Raji (cell line): Measurements from ENCODE around the gene PRKG1.

Source experiments
- POLR2A ChIP-seq: IDR thresholded peaks from 2 replicates; pipeline ENCODE4 v1.6.1; 2011; ENCODE audit warnings: low read depth, low read length, control low read depth; ENCODE audit not compliant: insufficient read depth

Gene PRKG1

DNA sequence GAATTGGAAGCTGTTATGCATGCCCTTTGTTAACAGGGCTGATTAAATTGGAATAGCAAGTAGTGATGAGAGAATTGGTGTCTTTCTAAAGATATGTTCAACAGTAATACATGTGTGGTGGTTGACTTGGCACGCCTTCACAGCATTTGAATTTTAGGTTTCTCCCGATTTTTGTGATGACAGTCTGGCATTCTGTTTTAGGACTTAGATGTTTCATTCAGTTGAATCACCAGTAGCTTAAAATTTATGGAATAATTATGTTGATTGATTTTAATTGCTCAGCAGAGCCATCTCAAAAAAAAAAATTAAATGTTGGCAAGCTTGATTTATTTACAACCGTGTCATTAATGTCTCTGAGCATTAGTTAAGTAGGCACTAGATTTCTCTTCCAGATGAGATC is 405.4 kb downstream of the PRKG1 start:
- TF ChIP-seq POLR2A, result no peak

DNA sequence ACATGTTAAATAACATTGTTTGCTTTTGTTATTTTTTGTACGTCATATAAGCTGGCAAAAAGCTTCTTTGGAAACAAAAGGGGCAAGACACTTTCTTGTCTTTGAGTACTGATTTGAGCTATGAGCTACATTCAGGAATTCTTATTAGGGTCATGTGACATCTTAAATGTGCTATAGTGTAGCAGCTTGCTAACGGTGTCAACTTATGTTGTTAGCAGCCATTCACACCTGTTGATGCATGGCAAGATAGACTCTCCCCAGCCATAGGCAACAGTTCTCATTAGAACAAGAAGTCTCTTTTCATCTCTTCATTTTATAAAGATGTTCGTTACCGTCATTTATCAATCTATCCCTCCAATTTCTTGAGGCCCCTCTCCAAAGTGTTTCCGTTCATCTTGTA is 411.4 kb downstream of the PRKG1 start:
- no peak for TF ChIP-seq POLR2A

DNA sequence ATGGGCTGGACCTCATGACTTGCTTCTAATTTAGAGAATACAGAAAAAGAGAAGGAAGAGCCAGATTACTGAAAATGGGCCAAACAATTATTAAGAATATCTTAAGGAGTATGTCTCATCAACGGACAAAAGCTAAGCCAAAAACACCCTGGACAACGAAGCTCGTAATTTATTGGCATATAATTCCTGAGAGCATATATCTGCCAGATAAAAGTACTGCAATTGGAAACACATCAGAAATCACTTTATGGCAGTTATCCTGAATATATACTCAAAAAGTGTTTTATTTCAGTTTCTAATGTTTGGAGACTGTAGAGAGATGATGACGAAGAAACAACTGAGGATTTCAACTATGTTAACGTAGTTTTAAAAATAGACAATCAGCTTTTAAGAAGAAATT is 413.3 kb downstream of the PRKG1 start:
- no peak for TF ChIP-seq POLR2A

DNA sequence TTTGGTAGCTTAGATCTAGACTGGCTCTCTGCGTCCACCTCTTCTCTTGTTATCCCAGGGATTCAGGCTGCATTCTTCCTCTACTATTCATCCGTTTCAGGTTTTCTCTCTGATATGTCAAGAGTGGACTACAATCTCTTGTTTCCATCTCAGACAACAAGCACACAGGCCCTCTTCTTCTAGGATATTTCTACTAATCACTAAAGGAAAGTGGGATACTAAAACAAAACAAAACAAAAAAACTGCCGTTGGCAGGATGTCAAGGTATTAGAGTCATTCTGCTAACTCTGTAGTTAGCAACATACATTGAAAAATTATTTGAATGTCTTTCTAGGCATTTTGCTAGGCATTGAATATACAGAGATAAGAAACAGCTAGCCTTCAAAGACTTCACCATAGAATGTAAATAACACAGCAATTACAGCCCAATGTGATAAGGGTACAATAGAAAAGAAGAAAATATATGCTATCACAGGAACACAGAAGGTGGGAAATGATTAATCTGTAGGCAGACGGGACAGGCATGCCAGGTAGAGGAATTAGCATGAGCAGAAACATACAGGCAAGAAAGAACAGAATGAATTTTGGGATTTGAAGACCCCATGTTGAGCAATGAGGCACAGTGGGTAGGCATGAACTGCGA is 414.6 kb downstream of the PRKG1 start:
- no peak for TF ChIP-seq POLR2A

DNA sequence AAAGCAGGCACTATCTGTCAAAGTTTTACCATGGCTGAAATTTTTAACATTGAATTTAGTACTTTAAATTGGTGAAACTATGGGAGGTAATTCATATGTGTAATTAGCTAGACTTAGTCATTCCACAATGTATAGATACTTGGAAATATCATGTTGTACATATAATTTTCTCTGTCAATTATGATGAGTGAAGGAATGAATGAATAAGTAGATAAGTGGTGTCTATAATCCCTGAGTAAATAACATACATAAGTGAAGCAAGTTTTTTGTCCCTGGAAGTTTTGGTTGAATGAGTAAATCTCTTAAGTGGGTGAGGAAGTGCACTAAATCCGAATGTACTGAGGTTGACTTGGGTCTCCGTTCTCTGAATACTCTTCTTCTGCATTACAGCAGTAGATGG is 424.1 kb downstream of the PRKG1 start:
- no peak for TF ChIP-seq POLR2A

DNA sequence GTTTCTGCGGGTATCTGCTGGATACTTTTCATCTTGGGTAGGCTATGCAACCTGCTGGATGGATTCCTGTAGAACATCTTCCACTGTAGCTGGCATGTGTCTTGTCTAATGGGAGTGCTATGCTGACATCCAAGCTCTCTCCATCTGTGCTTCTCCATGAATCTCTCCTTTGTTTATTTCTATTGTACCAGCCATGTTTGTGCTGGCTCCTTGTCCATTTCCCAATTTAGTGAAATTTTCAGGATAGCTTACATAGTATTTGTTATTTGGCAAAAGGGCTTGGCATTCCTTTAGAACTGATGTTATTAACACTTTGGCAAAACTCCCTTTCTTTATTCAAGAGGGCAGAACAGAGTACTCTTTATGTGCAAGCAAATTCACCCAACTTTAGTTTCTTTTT is 427.1 kb downstream of the PRKG1 start:
- no peak for TF ChIP-seq POLR2A

DNA sequence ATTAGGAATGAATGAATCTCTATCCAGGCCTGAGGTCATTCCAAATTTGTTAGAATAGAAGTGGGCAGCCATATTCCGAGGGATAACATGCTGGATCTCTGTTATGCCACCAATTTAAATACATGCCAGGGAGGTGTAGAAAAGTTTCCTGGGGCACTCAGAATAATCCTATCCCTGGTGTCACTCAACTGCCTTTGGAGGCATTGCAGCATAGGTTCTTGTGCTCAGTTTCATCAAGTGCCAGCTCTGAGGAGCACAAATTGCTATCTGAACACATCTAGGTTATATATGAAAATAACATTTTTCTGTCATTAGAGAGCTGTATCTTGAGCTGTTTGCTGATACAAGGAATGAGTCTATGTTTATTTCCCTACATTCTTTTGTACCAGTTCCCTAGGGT is 427.8 kb downstream of the PRKG1 start:
- TF ChIP-seq POLR2A, result no peak

DNA sequence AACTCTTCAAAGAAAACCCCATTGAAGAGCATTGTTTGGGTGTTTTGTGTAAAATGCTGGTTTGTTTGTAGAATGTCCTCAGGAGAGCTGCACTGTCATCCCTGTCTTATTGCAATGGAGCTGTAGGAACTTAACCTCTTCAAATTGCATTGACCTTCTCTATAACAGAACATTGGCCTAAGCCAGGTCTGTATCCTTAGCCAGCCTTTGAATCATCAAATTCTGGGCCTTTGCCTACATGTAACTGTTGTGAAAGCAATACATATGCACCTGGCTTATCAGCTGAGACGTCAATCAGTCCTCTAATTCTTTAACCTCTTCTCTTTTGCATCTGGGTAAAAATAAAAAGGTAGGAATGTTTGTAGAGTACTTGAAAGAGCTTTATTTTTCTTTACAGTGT is 429.1 kb downstream of the PRKG1 start:
- no peak for TF ChIP-seq POLR2A

DNA sequence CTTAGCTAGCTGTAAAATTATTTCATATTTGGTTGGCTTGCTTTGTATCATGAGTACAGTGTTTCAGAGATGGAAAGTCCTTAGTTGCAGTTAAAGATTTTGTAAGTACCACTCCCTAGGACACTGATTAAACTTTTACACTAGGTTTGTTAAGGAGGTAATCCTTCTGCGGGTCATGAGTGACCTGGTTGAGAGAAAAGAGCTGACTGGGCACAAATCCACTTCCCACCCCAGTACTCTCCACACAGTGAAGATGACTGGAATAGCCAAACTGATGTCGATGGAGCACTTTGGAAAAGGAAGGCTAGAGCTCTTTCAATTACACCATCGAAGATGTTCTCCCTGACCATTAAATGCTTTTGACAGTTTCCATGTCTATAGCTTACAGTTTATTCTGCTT is 433.2 kb downstream of the PRKG1 start:
- no peak for TF ChIP-seq POLR2A

DNA sequence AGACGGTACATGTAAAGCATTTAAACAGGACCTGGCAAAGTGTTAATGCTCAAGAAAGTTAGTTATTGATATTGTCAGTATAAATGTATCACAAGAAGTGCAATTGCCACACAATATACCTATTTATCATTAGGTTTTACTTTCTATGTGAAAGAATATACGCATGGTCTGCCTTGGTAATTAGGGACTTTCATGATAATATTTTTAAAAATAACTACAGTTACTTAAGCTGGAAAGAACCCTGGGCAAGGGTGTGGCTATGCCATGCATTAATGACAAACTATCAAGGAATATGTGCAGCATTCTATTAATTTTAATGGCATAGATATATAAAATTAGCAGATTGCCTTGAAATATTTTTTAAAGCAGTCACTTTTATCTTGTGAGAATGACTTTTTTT is 433.9 kb downstream of the PRKG1 start:
- no peak for TF ChIP-seq POLR2A

DNA sequence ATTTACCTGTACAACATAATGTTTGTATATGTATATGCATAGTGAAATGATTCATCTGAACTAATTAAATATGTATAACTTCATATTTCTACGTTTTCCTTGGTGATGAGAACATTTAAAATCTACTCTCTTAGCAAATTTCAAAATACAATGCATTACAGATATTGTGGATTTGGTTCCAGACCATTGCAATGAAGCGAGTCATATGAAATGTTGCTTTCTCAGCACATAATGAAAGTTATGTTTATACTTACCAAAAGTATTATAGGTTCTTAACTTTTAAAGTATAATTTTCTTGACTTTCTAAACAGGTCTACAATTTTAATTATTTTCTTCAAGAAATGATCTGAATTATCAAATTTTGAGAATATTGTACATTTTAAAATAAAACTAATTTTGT is 435.9 kb downstream of the PRKG1 start:
- TF ChIP-seq POLR2A, result no peak

DNA sequence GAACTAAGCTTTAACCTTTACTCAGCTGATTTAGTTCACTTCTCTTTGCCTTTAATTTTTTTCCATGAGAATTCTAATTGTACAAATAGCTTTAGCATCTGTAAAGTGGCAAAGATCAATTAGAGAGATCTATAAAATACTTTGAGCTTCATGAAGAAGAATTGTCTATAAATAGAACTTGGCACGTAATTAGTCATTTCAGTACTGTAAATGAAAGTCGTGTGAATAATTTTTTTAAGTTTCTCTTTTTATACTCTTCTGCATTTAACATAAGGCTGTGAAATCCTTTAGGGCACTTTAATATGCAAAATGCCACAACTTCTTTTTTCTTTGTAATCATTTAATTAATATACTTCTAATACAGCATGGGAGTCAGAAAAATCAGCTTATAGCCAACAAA is 447.3 kb downstream of the PRKG1 start:
- TF ChIP-seq POLR2A, result no peak

DNA sequence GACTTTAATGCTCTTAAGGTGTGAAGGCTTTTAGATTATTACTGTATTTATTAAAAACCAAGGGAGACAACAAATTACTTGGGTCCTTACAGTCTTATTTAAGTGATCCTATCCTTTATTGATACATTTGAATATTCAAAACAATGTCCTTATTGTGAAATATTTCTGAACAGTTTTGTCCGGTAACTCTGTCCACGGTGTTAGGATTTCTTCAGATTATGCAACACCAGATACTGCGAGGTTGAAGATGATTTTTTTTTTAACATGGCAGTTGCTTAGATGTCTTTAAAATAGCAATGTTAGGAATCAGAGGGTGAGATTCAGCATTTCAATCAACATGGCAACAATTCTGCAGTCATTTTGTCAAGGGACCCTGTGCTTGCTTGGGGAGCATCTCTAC is 448.6 kb downstream of the PRKG1 start:
- no peak for TF ChIP-seq POLR2A

DNA sequence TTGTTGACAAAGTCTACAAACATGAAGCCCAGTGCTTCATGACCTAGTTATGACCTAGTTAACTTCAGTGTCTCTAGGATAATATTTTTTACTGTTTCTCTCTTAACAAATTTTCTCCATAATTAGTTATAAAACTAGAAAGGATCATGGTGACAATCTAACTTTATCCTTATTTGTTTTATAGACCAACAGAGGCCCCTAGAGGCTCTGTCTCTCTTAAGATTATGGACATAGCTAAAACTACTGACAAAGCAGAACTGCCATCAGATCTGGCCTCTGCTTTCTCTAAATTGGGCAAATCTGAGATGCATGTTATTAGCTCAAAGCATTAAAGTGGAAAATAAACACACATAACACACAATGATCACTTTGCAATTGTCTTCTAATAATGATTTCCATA is 449.2 kb downstream of the PRKG1 start:
- no peak for TF ChIP-seq POLR2A

DNA sequence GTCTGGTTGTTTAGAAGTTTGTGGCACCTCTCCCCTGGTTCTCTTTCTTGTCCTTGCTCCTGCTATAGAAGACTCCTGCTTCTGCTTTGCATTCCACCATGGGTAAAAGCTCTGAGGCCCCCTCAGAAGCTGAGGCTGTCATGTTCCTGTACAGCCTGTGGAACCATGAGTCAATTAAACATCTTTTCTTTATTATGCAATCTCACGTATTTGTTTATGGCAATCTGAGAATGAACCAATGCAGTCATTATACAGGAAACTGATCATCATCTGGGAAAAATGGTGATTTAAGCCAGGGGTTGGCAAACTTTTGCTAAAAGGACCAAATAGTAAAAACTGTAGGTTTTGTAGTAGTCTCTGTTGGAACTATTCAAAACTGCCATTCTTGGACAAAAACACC is 449.8 kb downstream of the PRKG1 start:
- no peak for TF ChIP-seq POLR2A

DNA sequence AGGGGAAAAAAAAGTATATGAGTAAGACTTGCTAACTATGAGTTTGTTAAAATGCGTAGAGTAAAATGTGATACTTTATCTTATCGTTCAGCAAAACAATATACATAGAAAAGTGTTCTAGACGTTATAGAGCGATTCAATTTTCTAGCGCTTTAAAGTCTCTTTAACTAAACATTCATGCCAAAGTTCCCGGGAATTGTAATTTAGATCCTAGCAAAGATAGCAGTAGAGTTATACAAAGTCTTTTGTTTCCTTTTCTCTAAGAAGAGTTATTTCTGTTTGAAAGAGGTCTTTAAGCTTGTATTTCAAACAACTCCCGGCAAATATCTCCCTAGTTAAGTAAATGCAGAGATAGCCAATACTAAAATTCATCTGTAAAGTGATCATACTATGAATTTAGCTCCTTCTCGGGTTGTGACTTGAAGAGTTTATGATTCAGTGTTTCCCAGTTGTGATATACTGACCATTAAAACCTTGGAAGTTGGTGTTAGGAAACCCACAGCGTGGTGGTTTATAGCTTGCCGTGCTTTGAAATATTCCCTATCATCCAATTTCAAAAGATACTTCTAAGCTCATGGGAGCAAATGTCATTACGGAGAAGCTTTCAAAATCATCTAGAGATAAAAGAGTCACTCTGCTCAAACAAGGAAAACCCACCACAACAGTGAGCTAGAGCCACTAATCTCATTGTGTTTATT is 453.4 kb downstream of the PRKG1 start:
- no peak for TF ChIP-seq POLR2A

DNA sequence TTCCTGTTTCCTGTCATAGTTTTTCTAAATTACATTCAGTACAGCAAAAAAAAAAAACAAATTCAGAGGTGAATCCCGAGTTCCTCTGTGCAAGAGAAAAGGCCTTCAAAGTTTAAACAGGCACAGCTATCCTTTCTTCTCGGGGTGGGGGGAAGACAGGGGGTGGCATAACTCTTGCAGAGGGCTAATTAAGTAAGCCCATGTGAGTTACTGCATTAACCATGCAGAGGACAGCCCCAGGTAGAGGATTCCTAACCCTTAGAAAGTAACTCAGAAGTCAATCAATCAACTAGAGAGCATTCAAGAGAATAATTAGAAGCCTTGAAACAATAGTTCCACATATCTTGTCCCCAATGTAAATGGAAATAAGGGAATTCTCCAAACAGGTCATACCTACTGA is 454.2 kb downstream of the PRKG1 start:
- TF ChIP-seq POLR2A, result no peak

DNA sequence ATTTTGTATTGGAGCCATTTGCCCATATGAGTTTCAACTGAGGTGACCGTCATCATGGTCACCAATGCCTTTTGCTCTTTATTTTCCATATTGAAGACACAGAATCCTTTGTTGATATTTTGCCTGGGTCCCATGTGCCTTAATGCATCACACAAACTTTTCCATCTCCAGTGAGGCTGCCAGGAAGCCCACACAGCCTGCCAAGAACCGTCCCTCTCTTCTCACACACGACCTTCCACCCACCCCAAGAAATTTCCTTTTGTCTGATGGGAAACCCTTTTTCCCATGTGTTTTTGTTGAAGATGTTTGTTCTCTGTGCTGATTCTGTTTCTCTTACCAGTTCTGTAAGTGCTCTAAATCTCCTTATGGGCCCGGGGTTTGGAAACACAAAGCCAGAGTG is 456.3 kb downstream of the PRKG1 start:
- TF ChIP-seq POLR2A, result no peak

DNA sequence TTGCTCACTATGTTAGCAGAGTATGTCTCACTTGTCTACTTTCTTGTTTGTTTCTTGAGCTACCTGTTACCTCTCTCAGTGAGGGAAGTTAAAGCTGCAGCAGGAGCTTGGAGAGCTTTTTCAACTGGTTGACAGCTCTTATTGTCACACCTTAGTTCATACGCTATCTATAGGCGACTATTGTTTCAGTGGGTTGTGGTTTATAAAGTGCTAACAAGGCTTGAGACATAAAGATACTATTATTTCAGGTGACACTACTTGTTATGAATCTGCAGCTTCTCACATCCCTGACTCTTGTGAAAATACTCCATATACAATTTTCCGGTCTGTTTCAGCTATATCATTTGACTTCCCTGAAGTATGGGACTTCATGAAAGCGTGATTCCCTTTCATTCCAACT is 457.8 kb downstream of the PRKG1 start:
- TF ChIP-seq POLR2A, result no peak
